Urinary bladder (tissue), 4 donors: ENCODE data around the gene SERINC5. TPM values are rescaled to one million over a fixed set of nuclear protein-coding genes. Genes with fewer than 3 reads are reported as not detected.

Experiments used
- DNase-seq: peaks from one replicate; pipeline ENCODE4 v3.0.0-alpha.2; 2015; ENCODE audit errors: extremely low spot score
- H3K27ac ChIP-seq: one replicate; pipeline ENCODE4 v1.5.1; 2013; ENCODE audit warnings: low read depth, mild to moderate bottlenecking, moderate library complexity
- H3K36me3 ChIP-seq: one replicate; pipeline ENCODE4 v1.6.1; 2013; ENCODE audit warnings: mild to moderate bottlenecking, moderate library complexity; ENCODE audit not compliant: insufficient read depth
- H3K4me1 ChIP-seq: one replicate; pipeline ENCODE4 v1.6.1; 2013; ENCODE audit warnings: mild to moderate bottlenecking, moderate library complexity; ENCODE audit not compliant: insufficient read depth
- H3K4me3 ChIP-seq: one replicate; pipeline ENCODE4 v1.5.1; 2013; ENCODE audit warnings: low read depth, low read length
- WGBS: extraction: QIAGEN DNeasy Blood & Tissue Kit; methylation state at CpG from one replicate; pipeline ENCODE4 v1.1.7; 2013; 5-methylcytosine and 5-hydroxymethylcytosine counted together
- polyA plus RNA-seq: library from polyadenylated mRNA; stranded (reverse); fragments of 200-250 nt; gene quantifications from one replicate; pipeline ENCODE4 v1.2.3, GENCODE V29; 2013
- total RNA-seq: library from RNA; depleted of rRNA; stranded (reverse); fragments of >200 nt; gene quantifications from one replicate; pipeline ENCODE4 v1.2.3, GENCODE V29; 2014
- donor health status: healthy with polysubstance abuse.
- donor health status: healthy.

SERINC5 gene
- total and polyA plus RNA-seq, 2 donors, result 7.2 to 48.7 TPM

- DNase-seq, result peak; percentile 23
Measured at GRCh38 chr5:80082731-80083100, 173.1 kb downstream of the SERINC5 start.

GRCh38 chr5:80082281-80082680, 173.6 kb downstream of the SERINC5 start:
- 90% methylated on average over 15 of the region's 15 CpGs for WGBS
- no peak for DNase-seq
- H3K4me1 ChIP-seq, result no peaks in the 10 kb centered on the region
- H3K4me3 ChIP-seq, result no peak overlapping the region
- no peaks in the 10 kb centered on the region for H3K36me3 ChIP-seq
- no peak overlapping the region for H3K27ac ChIP-seq

More at GRCh38 chr5:80082731-80083100, 173.1 kb downstream of the SERINC5 start:
- Histone ChIP-seq H3K27ac (no peak overlapping the region), H3K4me3 (peak overlapping the region; percentile 14), H3K4me1 (no peaks in the 10 kb centered on the region), H3K36me3 (no peaks in the 10 kb centered on the region)
- 4% methylated on average over 16 of the region's 16 CpGs for WGBS

GRCh38 chr5:80078921-80079320, 176.9 kb downstream of the SERINC5 start:
- no peaks in the 10 kb centered on the region for H3K36me3 ChIP-seq
- DNase-seq, result no peak
- 93% methylated on average over 4 of the region's 4 CpGs for WGBS
- H3K4me1 ChIP-seq, result no peaks in the 10 kb centered on the region
- H3K4me3 ChIP-seq, result no peak overlapping the region
- no peak overlapping the region for H3K27ac ChIP-seq

GRCh38 chr5:80077051-80077714, 178.7 kb downstream of the SERINC5 start:
- no peak for DNase-seq
- H3K4me1 ChIP-seq, result no peaks in the 10 kb centered on the region
- H3K27ac ChIP-seq, result no peak overlapping the region
- 83% methylated on average over 3 of the region's 3 CpGs for WGBS
- H3K36me3 ChIP-seq, result no peaks in the 10 kb centered on the region
- H3K4me3 ChIP-seq, result no peak overlapping the region

- H3K4me1 ChIP-seq, result no peaks in the 10 kb centered on the region
- no peak for DNase-seq
- WGBS, result 84% methylated on average over 10 of the region's 10 CpGs
- no peak overlapping the region for H3K27ac ChIP-seq
- no peak overlapping the region for H3K4me3 ChIP-seq
- no peaks in the 10 kb centered on the region for H3K36me3 ChIP-seq
Measured at GRCh38 chr5:80076131-80077050, 179.5 kb downstream of the SERINC5 start.

GRCh38 chr5:80072103-80073073, 183.5 kb downstream of the SERINC5 start:
- no peak overlapping the region for H3K4me3 ChIP-seq
- no peaks in the 10 kb centered on the region for H3K36me3 ChIP-seq
- no peak for DNase-seq
- no peaks in the 10 kb centered on the region for H3K4me1 ChIP-seq
- 91% methylated on average over 10 of the region's 10 CpGs for WGBS
- no peak overlapping the region for H3K27ac ChIP-seq

- DNase-seq, result no peak
- no peaks in the 10 kb centered on the region for H3K36me3 ChIP-seq
- no peak overlapping the region for H3K27ac ChIP-seq
- H3K4me3 ChIP-seq, result no peak overlapping the region
- H3K4me1 ChIP-seq, result no peaks in the 10 kb centered on the region
- WGBS, result 94% methylated on average over 2 of the region's 2 CpGs
Measured at GRCh38 chr5:80071510-80072021, 184.3 kb downstream of the SERINC5 start.

- DNase-seq, result no peak
- Histone ChIP-seq H3K4me1 (no peaks in the 10 kb centered on the region), H3K4me3 (no peak overlapping the region), H3K27ac (no peak overlapping the region), H3K36me3 (no peaks in the 10 kb centered on the region)
- 80% methylated on average over 10 of the region's 10 CpGs for WGBS
Measured at GRCh38 chr5:80070338-80071056, 185.4 kb downstream of the SERINC5 start.

GRCh38 chr5:80069918-80070318, 185.9 kb downstream of the SERINC5 start:
- Histone ChIP-seq H3K4me3 (no peak overlapping the region), H3K27ac (no peak overlapping the region), H3K4me1 (no peaks in the 10 kb centered on the region), H3K36me3 (no peaks in the 10 kb centered on the region)
- no peak for DNase-seq
- WGBS, result 50% methylated on average over 3 of the region's 3 CpGs

- H3K27ac ChIP-seq, result no peak overlapping the region
- H3K4me3 ChIP-seq, result no peak overlapping the region
- H3K36me3 ChIP-seq, result no peaks in the 10 kb centered on the region
- 59% methylated on average over 4 of the region's 4 CpGs for WGBS
- H3K4me1 ChIP-seq, result no peaks in the 10 kb centered on the region
- DNase-seq, result no peak
Measured at GRCh38 chr5:80069251-80069800, 186.5 kb downstream of the SERINC5 start.

GRCh38 chr5:80068775-80069174, 187.1 kb downstream of the SERINC5 start:
- H3K4me3 ChIP-seq, result no peak overlapping the region
- DNase-seq, result no peak
- 83% methylated on average over 4 of the region's 4 CpGs for WGBS
- H3K36me3 ChIP-seq, result no peaks in the 10 kb centered on the region
- no peaks in the 10 kb centered on the region for H3K4me1 ChIP-seq
- H3K27ac ChIP-seq, result no peak overlapping the region

- Histone ChIP-seq H3K36me3 (no peaks in the 10 kb centered on the region), H3K27ac (no peak overlapping the region), H3K4me3 (no peak overlapping the region), H3K4me1 (no peaks in the 10 kb centered on the region)
- WGBS, result 97% methylated on average over 5 of the region's 5 CpGs
- DNase-seq, result no peak
Measured at GRCh38 chr5:80068246-80068636, 187.6 kb downstream of the SERINC5 start.
